Vagina (tissue), 2 donors: ENCODE measurements around the gene TPSB2. TPM values are rescaled to one million over a fixed set of nuclear protein-coding genes. Genes with fewer than 3 reads are reported as not detected.

Source experiments
- DNase-seq, 2 donors: peaks; one replicate each; pipeline ENCODE4 v3.0.0-alpha.2; 2017; ENCODE audit errors: extremely low spot score in 2 of 2
- H3K27ac ChIP-seq: fragments of 200-600 bp; sonication (generic); one replicate; pipeline ENCODE4 v1.5.1; 2019
- H3K27me3 ChIP-seq: fragments of 200-600 bp; sonication (generic); one replicate; pipeline ENCODE4 v1.5.1; 2019
- H3K36me3 ChIP-seq, 2 donors: fragments of 200-600 bp; sonication (generic); one replicate each; pipeline ENCODE4 v1.5.1; 2017 to 2019
- H3K4me1 ChIP-seq: fragments of 200-600 bp; sonication (generic); one replicate; pipeline ENCODE4 v1.5.1; 2019
- H3K4me3 ChIP-seq, 2 donors: fragments of 200-600 bp; sonication (generic); 1 replicate in 1 of 2; 2 replicates in 1 of 2; pipeline ENCODE4 v1.5.1; 2016 to 2019
- H3K9me3 ChIP-seq: fragments of 200-600 bp; sonication (generic); one replicate; pipeline ENCODE4 v1.5.1; 2019
- POLR2A ChIP-seq, 2 donors: fragments of 450-650 bp; IDR thresholded peaks; one replicate each; pipeline ENCODE4 v1.6.1; 2017; ENCODE audit warnings: antibody characterized with exemption in 2 of 2, mild to moderate bottlenecking in 2 of 2, moderate library complexity in 2 of 2
- POLR2AphosphoS5 ChIP-seq, 2 donors: sonication (generic); formaldehyde crosslinking; IDR thresholded peaks; one replicate each; pipeline ENCODE4 v1.9.0; 2017; ENCODE audit warnings: antibody characterized with exemption in 2 of 2, mild to moderate bottlenecking in 2 of 2, low read depth in 1 of 2; ENCODE audit not compliant: insufficient read depth in 1 of 2
- intact Hi-C: fragments of 100-400 bp; cut with DNase I; formaldehyde crosslinking; loops from one replicate; pipeline ENCODE4 v1.15.1; 2023
- total RNA-seq: library from RNA; depleted of rRNA; stranded (reverse); fragments of >200 nt; gene quantifications from one replicate; pipeline ENCODE4 v1.2.3, GENCODE V29; 2016
- TF ChIP-seq, protein P1 (sequence below), 3 experiments: fragments of 450-650 bp in 2 of 3; fragments of 200-600 bp in 1 of 3; sonication (generic) in 1 of 3; IDR thresholded peaks; one replicate each; pipeline ENCODE4 v1.5.1; 2017 to 2019; ENCODE audit warnings: antibody characterized with exemption in 3 of 3, mild to moderate bottlenecking in 2 of 3, moderate library complexity in 2 of 3

The TPSB2 gene
- total RNA-seq, 1 donor from 2014 or later: 59.7 TPM

DNA sequence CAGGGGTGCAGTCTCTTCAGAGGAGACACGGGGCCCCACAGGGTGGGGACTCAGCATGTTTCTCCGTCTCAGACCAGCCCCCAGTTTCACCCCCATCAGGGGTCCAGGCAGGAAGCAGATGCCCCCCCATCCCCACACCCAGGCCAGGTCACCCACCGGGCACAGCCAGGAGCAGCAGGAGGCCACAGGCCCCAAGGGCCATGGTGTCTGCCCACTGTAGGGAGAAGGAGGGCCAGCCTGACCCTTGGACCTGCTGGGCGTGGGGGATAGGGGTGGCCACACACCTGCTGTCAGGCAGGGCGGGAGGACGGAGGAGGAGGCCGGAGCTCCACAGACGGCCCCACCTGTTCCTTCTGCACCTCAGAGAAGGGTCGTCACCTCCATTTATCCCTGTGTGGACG, 4.9 kb downstream of the TPSB2 start, which contains the start of gene TPSG1:
Gene TPSG1 (minus strand): TSS at position 218 of the 401 bp plus-strand sequence. CDS start 16 bp downstream, at position 202.
- DNase-seq: no peak
- no peaks in the 10 kb centered on the region for H3K27me3 ChIP-seq
- H3K36me3 ChIP-seq: no peaks in the 10 kb centered on the region
- H3K9me3 ChIP-seq: no peaks in the 10 kb centered on the region
- TF ChIP-seq, protein P1, sequence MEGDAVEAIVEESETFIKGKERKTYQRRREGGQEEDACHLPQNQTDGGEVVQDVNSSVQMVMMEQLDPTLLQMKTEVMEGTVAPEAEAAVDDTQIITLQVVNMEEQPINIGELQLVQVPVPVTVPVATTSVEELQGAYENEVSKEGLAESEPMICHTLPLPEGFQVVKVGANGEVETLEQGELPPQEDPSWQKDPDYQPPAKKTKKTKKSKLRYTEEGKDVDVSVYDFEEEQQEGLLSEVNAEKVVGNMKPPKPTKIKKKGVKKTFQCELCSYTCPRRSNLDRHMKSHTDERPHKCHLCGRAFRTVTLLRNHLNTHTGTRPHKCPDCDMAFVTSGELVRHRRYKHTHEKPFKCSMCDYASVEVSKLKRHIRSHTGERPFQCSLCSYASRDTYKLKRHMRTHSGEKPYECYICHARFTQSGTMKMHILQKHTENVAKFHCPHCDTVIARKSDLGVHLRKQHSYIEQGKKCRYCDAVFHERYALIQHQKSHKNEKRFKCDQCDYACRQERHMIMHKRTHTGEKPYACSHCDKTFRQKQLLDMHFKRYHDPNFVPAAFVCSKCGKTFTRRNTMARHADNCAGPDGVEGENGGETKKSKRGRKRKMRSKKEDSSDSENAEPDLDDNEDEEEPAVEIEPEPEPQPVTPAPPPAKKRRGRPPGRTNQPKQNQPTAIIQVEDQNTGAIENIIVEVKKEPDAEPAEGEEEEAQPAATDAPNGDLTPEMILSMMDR (IDR thresholded peaks at IDR 0.05): no peak
- no peak for TF ChIP-seq POLR2AphosphoS5 (IDR thresholded peaks at IDR 0.05; ENCODE audit: insufficient read depth in 1 of 2, low read depth in 1 of 2)
- TF ChIP-seq POLR2A (IDR thresholded peaks at IDR 0.05): no peak
- H3K27ac ChIP-seq: no peak within 1 kb of the TSS
- no peaks in the 10 kb centered on the region for H3K4me1 ChIP-seq
- intact Hi-C loops: no loop called here
- no peak within 1 kb of the TSS for H3K4me3 ChIP-seq

DNA sequence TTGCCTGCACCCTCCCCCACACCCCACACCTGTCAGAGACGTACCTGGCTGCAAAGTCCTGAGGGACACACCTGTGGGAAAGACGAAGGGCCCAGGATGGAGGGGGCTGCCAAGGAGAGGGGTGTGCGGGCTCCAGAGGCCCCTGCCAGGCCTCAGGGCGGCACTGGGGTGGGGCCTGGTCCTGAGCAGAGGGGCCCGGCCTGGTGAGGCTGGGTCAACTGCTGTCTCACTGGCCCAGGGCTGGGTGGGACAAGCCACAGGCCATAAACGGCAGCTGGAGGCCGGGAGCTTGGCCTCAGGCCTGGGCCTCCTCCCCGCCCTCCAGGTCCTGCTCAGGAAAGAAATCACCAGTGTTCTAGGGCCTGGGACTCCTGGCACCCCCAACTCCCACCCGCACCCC, 5.4 kb downstream of the TPSB2 start:
- H3K9me3 ChIP-seq: no peaks in the 10 kb centered on the region
- no peak overlapping the region for H3K4me3 ChIP-seq
- H3K27ac ChIP-seq: no peak overlapping the region
- no peaks in the 10 kb centered on the region for H3K36me3 ChIP-seq
- TF ChIP-seq POLR2AphosphoS5 (IDR thresholded peaks at IDR 0.05; ENCODE audit: insufficient read depth in 1 of 2, low read depth in 1 of 2) (no peak), POLR2A (IDR thresholded peaks at IDR 0.05) (no peak)
- TF ChIP-seq, protein P1 (IDR thresholded peaks at IDR 0.05): no peak
- no peaks in the 10 kb centered on the region for H3K27me3 ChIP-seq
- intact Hi-C loops: no loop called here
- no peak for DNase-seq
- H3K4me1 ChIP-seq: no peaks in the 10 kb centered on the region

DNA sequence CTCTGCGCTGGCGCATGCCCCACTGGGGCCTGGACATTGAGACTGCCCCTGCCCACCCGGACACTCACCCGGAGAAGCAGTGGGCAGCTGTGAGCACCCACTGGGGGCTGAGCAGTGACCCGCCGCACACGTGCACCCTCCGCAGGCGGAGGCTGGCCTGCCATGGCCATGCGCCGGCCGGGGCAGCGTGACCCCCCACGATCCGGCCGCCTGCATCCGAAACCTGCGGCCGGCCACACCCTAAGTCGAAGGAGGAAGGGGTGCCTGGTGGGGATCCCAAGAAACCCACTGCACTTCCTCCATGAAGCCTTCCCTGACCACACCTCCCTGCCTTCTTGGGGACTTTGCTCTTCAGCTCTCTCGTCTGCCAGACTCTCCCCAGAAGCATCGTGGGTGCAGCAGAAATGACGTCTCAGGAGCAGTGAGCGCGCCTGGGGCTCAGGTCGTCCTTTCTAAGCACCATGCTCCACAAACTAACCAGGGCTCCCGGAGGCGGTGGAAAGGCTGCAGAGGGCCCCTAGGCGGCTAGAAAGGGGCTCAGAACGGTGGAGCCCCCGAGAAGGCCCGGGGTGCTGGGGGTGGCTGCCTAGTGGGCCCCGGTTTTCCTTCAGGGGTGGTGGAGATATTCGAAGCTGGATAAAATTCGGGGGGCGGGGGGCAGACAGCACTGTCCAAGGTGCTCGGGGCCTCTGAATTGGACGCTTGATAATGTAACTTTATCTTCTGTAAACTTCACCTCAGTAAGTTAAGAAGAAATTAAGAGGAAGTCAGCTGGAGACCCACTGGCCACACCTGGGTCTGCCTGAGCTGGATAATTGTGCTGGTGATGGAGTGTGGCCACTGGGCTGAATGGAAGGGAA, 6.4 kb downstream of the TPSB2 start:
- H3K36me3 ChIP-seq: no peaks in the 10 kb centered on the region
- no peaks in the 10 kb centered on the region for H3K27me3 ChIP-seq
- intact Hi-C loops: no loop called here
- H3K4me3 ChIP-seq: no peak overlapping the region
- TF ChIP-seq POLR2AphosphoS5 (IDR thresholded peaks at IDR 0.05; ENCODE audit: insufficient read depth in 1 of 2, low read depth in 1 of 2) (no peak), POLR2A (IDR thresholded peaks at IDR 0.05) (no peak)
- H3K4me1 ChIP-seq: no peaks in the 10 kb centered on the region
- no peak overlapping the region for H3K27ac ChIP-seq
- H3K9me3 ChIP-seq: no peaks in the 10 kb centered on the region
- no peak for DNase-seq

DNA sequence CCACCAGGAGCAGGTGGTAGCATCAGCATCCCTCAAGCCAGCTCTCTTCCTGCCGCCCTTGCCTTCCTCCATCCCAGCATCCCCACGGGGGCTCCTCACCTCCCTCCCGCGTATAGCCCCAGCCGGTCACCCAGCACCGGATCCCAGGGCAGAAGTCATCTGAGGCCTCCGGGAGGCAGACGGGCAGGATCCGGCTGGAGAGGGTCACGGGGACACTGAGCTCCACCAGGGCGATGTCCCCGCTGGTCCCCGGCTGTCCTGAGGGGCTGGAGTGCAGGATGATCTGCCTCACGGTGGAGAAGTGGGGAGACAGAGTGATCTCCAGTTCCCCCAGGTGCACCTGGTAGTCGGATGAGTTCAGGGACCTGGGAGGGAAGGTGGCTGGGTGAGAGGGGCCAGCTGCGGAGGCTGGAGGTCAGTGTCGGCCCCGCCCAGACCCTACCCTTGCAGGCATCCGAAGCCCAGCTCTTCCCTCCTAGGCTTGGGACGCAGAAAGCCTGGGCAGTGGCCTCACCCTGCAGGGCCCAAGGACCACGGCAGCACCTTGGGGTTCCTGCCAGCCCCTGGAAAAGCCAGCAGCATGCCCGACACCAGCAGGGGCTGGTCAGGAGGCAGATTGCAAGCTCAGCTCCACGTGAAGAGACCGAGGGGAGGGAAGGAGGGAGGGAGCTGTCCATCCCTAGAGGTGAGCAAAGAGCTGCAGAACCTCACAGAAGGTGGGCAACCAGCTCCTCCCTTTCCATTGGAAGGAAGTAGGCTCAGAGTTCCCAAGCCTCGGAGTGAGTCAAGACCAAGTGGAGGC, 7.2 kb downstream of the TPSB2 start:
- no peaks in the 10 kb centered on the region for H3K9me3 ChIP-seq
- DNase-seq: no peak
- no peak overlapping the region for H3K4me3 ChIP-seq
- no peaks in the 10 kb centered on the region for H3K4me1 ChIP-seq
- H3K36me3 ChIP-seq: no peaks in the 10 kb centered on the region
- TF ChIP-seq POLR2A (IDR thresholded peaks at IDR 0.05): no peak
- no peak for TF ChIP-seq POLR2AphosphoS5 (IDR thresholded peaks at IDR 0.05; ENCODE audit: insufficient read depth in 1 of 2, low read depth in 1 of 2)
- TF ChIP-seq, protein P1 (IDR thresholded peaks at IDR 0.05): no peak
- H3K27ac ChIP-seq: no peak overlapping the region
- intact Hi-C loops: no loop called here
- no peaks in the 10 kb centered on the region for H3K27me3 ChIP-seq

DNA sequence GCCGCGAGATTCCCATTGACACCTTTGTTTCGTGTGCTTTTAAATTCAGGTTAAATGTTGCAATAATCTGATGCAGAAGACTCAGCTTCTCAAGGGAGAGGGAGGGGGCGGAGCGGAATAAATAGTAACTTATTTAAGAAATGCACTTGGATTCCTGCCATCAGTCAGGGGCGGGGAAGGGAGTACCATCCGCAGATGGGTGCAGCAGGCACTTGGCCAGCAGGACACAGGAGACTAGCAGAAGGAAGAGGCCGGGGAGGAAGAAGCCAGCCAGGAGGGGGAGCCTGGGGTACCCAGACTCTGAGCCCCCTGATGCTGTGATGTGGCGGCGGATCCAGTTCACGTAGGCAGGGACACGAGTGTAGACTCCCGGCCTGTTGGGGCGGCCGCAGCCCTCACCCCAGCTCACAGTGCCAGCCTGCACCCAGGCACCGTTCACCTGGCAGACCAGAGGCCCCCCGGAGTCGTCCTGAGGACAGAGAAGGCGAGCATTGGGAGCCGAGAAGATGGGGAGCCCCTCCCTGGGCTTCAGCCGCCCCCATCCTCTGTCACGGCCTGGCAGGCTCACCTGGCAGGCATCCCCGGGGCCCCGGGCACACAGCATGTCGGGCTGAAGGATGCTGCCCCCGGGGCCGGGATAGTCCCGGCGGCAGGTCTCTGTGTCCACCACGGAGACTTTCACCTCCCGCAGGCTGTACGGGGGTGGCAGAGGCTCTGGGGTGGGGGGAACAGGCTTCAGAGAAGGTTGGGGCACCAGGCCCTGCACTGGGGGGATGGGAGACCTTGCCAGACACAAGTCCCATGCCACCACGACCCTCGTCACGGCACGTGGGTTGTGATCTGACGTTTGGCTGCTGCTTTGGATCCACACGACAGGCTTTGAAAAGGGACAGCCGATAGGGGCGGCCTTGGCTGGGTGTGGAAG, 8.1 kb downstream of the TPSB2 start:
- H3K27ac ChIP-seq: no peak overlapping the region
- no peaks in the 10 kb centered on the region for H3K27me3 ChIP-seq
- DNase-seq: no peak
- H3K4me3 ChIP-seq: no peak overlapping the region
- intact Hi-C loops: no loop called here
- no peaks in the 10 kb centered on the region for H3K4me1 ChIP-seq
- no peaks in the 10 kb centered on the region for H3K36me3 ChIP-seq
- TF ChIP-seq POLR2AphosphoS5 (IDR thresholded peaks at IDR 0.05; ENCODE audit: insufficient read depth in 1 of 2, low read depth in 1 of 2) (no peak), POLR2A (IDR thresholded peaks at IDR 0.05) (no peak)
- TF ChIP-seq, protein P1 (IDR thresholded peaks at IDR 0.05): no peak
- H3K9me3 ChIP-seq: no peaks in the 10 kb centered on the region
